Upper lobe of left lung (tissue), 6 donors: Measurements from ENCODE around the gene NCAM2. TPM values are rescaled to one million over a fixed set of nuclear protein-coding genes. Genes with fewer than 3 reads are reported as not detected.
"Not testable (repeated sequence)": the region's sequence is repeated elsewhere in the genome, so short reads cannot be mapped to it uniquely, and the experiment has no call there.

Experiments used
- ATAC-seq, 2 donors: fragments of 200-7000 bp; cut with Tn5 transposase; one replicate each; pipeline ENCODE4 v1.9.1; 2022; ENCODE audit warnings: mild to moderate bottlenecking in 2 of 2, moderate library complexity in 2 of 2; ENCODE audit not compliant: low FRiP score in 2 of 2
- DNase-seq, 2 donors: peaks; one replicate each; pipeline ENCODE4 v3.0.0-alpha.2; 2019 to 2020
- H3K27ac ChIP-seq, 4 donors: fragments of 200-600 bp; sonication (generic); one replicate each; pipeline ENCODE4 v1.5.1; 2016 to 2019
- H3K27me3 ChIP-seq, 4 donors: fragments of 200-600 bp; sonication (generic); one replicate each; pipeline ENCODE4 v1.5.1; 2017 to 2019
- H3K36me3 ChIP-seq, 4 donors: fragments of 200-600 bp; sonication (generic); one replicate each; pipeline ENCODE4 v1.5.1; 2016 to 2019
- H3K4me1 ChIP-seq, 4 donors: fragments of 200-600 bp; sonication (generic); one replicate each; pipeline ENCODE4 v1.5.1; 2018 to 2019
- H3K4me3 ChIP-seq, 4 donors: fragments of 200-600 bp; sonication (generic); one replicate each; pipeline ENCODE4 v1.5.1; 2017 to 2019; ENCODE audit warnings: mild to moderate bottlenecking in 2 of 4, moderate library complexity in 1 of 4
- H3K9me3 ChIP-seq, 4 donors: fragments of 200-600 bp; sonication (generic); one replicate each; pipeline ENCODE4 v1.5.1; 2018 to 2019
- EP300 ChIP-seq, 4 donors: sonication (generic); formaldehyde crosslinking; IDR thresholded peaks; one replicate each; pipeline ENCODE4 v1.5.1; 2017; ENCODE audit warnings: antibody characterized with exemption in 4 of 4, control low read depth in 2 of 4
- POLR2A ChIP-seq, 4 donors: fragments of 450-650 bp; IDR thresholded peaks; one replicate each; pipeline ENCODE4 v1.5.1; 2016 to 2017; ENCODE audit warnings: antibody characterized with exemption in 4 of 4, mild to moderate bottlenecking in 2 of 4
- POLR2AphosphoS5 ChIP-seq, 2 donors: sonication (generic); formaldehyde crosslinking; IDR thresholded peaks; one replicate each; pipeline ENCODE4 v1.5.1; 2017; ENCODE audit warnings: antibody characterized with exemption in 2 of 2
- WGBS, 2 donors: methylation state at CpG; one replicate each; pipeline ENCODE4 v1.1.5; 2017 to 2018; 5-methylcytosine and 5-hydroxymethylcytosine counted together
- total RNA-seq, 6 donors: library from RNA; depleted of rRNA in 4 of 6; stranded (reverse); fragments of >200 nt in 4 of 6; gene quantifications; one replicate each; pipeline versions ENCODE4 v1.1.0 to v1.2.1, GENCODE V29; 2016 to 2021
- TF ChIP-seq, protein P1 (sequence below), 6 experiments: fragments of 450-650 bp in 4 of 6; fragments of 200-600 bp in 2 of 6; sonication (generic) in 2 of 6; IDR thresholded peaks; one replicate each; pipeline ENCODE4 v1.5.1; 2016 to 2019; ENCODE audit warnings: antibody characterized with exemption in 6 of 6
- donor health status: DM: no; HTN: no; CAD: no; lungs with moderate emphysema.
- donor health status: DM: no; HTN: yes; CAD: no; lungs with severe emphysema.

Gene NCAM2
- total RNA-seq, 6 donors from 2014 or later = 2.0 to 8.6 (median 2.9) TPM

DNA sequence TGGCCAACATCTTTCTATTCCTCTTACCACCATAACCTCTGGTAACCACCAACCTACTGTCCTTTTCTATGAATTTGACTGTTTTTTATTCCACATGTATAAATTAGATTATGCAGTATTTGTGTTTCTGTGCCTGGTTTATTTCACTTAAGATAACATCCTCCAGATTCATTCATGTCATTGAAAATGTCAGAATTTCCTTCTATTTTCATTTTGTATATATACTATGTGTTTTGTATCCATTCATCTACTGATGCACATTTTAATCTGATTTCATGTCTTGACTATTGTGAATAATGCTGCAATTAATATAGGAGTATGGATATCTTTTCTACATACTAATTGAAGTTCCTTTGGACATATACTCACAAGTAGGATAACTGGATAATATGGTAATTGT, 403.2 kb downstream of the NCAM2 start:
- H3K9me3 ChIP-seq = peaks cover 0 to 23% (median 14%) of the 10 kb centered on the region in 4 donors
- H3K4me3 ChIP-seq = no peak overlapping the region
- ATAC-seq (no peak), DNase-seq (no peak)
- no peaks in the 10 kb centered on the region for H3K27me3 ChIP-seq
- no peaks in the 10 kb centered on the region for H3K4me1 ChIP-seq
- H3K27ac ChIP-seq = no peak overlapping the region
- TF ChIP-seq, protein P1, sequence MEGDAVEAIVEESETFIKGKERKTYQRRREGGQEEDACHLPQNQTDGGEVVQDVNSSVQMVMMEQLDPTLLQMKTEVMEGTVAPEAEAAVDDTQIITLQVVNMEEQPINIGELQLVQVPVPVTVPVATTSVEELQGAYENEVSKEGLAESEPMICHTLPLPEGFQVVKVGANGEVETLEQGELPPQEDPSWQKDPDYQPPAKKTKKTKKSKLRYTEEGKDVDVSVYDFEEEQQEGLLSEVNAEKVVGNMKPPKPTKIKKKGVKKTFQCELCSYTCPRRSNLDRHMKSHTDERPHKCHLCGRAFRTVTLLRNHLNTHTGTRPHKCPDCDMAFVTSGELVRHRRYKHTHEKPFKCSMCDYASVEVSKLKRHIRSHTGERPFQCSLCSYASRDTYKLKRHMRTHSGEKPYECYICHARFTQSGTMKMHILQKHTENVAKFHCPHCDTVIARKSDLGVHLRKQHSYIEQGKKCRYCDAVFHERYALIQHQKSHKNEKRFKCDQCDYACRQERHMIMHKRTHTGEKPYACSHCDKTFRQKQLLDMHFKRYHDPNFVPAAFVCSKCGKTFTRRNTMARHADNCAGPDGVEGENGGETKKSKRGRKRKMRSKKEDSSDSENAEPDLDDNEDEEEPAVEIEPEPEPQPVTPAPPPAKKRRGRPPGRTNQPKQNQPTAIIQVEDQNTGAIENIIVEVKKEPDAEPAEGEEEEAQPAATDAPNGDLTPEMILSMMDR (IDR thresholded peaks at IDR 0.05) = no peak
- TF ChIP-seq EP300 (IDR thresholded peaks at IDR 0.05) (no peak), POLR2AphosphoS5 (IDR thresholded peaks at IDR 0.05) (no peak), POLR2A (IDR thresholded peaks at IDR 0.05) (no peak)
- no peaks in the 10 kb centered on the region for H3K36me3 ChIP-seq

DNA sequence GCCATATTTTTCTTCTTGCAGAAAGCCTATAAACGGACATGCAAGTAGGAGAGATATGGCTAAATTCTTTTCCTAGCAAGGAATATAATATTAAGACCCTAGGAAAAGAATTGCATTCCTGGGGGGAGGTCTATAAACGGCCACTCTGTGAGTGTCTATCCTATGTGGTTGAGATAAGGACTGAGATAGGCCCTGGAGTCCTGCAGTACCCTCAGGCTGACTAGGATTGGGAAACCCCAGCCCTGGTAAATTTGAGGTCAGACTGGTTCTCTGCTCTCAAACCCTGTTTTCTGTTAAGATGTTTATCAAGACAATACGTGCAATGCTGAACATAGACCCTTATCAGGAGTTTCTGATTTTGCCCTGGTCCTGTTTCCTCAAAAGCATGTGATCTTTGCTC, 404.0 kb downstream of the NCAM2 start:
- not testable (repeated sequence) for ATAC-seq, H3K27me3 ChIP-seq, H3K36me3 ChIP-seq, DNase-seq, H3K4me3 ChIP-seq, H3K4me1 ChIP-seq, H3K27ac ChIP-seq
- 59 to 64% methylated on average over 3 of the region's 3 CpGs for WGBS, 2 donors
- H3K9me3 ChIP-seq = peaks cover 0 to 16% (median 9%) of the 10 kb centered on the region in 4 donors

DNA sequence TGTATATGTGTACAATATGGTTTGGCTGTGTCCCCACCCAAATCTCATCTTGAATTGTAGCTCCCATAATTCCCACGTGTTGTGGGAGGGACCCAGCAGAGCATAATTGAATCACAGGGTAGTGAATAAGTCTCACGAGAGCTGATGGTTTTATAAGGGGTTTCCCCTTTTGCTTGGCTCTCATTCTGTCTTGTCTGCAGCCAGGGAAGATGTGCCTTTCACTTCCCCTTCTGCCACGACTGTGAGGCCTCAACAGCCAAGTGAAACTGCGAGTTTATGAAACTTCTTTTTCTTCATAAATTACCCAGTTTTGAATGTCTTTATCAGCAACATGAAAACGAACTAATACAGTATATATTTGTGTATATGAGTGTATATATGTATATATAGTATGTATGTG, 406.1 kb downstream of the NCAM2 start:
- not testable (repeated sequence) for H3K4me1 ChIP-seq, DNase-seq, H3K27me3 ChIP-seq, H3K27ac ChIP-seq, H3K36me3 ChIP-seq, ATAC-seq, H3K4me3 ChIP-seq
- H3K9me3 ChIP-seq = peaks cover 0 to 14% (median 7%) of the 10 kb centered on the region in 4 donors
- 56 to 69% methylated on average over 5 of the region's 5 CpGs for WGBS, 2 donors

DNA sequence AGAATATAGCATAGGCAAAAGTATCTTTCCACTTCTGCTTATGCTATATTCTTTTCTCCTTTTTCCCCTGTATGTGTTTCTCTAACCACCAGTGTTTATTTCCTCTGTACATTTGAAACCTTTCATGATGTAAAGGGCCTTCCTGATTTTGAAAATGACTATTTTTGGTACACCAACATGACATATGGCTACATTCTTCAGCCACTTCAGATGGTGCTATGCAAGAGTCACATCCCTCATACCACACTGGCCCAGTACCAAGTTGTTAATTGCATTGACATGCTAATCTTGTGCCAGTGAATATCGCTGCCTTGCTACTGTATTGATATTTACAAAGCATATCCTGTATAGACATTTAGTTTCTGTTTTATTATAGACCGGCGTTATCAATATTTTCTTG, 408.7 kb downstream of the NCAM2 start:
- DNase-seq (no peak), ATAC-seq (no peak)
- WGBS, 2 donors = 81 to 83% methylated on average over 3 of the region's 3 CpGs

DNA sequence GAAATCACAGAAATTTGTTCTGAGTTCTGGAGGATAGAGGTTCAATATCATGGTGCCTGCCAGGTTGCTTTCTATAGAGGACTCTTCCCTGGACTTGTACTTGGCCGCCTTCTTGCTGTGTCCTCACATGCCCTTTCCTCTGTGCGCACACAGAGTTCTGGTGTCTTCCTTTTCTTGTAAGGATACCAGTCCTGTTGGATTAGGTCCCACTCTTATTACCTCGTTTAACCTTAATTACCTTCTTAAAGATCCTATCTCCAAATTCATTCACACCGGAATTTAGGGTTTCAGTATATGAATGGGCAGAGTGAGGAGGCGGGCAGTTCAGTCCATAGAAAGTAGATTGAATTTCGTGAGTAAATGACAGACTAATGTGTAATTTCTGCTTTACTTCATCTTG, 413.9 kb downstream of the NCAM2 start:
- H3K36me3 ChIP-seq = no peaks in the 10 kb centered on the region
- DNase-seq = no peak
- TF ChIP-seq, protein P1 (IDR thresholded peaks at IDR 0.05) = no peak
- TF ChIP-seq EP300 (IDR thresholded peaks at IDR 0.05) (no peak), POLR2A (IDR thresholded peaks at IDR 0.05) (no peak)
- H3K27me3 ChIP-seq = no peaks in the 10 kb centered on the region
- H3K9me3 ChIP-seq = no peaks in the 10 kb centered on the region
- no peak overlapping the region for H3K4me3 ChIP-seq
- ATAC-seq = no peak
- no peak overlapping the region for H3K27ac ChIP-seq
- 83 to 84% methylated on average over 6 of the region's 6 CpGs for WGBS, 2 donors
- no peaks in the 10 kb centered on the region for H3K4me1 ChIP-seq

More for the DNA sequence above, 408.7 kb downstream of the NCAM2 start:
- Histone ChIP-seq H3K9me3 (peaks cover 0 to 13% (median 5%) of the 10 kb centered on the region in 4 donors), H3K27ac (no peak overlapping the region), H3K4me3 (no peak overlapping the region), H3K36me3 (no peaks in the 10 kb centered on the region), H3K27me3 (no peaks in the 10 kb centered on the region), H3K4me1 (no peaks in the 10 kb centered on the region)
- TF ChIP-seq, protein P1 (IDR thresholded peaks at IDR 0.05) = no peak
- TF ChIP-seq POLR2A (IDR thresholded peaks at IDR 0.05) (no peak), EP300 (IDR thresholded peaks at IDR 0.05) (no peak), POLR2AphosphoS5 (IDR thresholded peaks at IDR 0.05) (no peak)

DNA sequence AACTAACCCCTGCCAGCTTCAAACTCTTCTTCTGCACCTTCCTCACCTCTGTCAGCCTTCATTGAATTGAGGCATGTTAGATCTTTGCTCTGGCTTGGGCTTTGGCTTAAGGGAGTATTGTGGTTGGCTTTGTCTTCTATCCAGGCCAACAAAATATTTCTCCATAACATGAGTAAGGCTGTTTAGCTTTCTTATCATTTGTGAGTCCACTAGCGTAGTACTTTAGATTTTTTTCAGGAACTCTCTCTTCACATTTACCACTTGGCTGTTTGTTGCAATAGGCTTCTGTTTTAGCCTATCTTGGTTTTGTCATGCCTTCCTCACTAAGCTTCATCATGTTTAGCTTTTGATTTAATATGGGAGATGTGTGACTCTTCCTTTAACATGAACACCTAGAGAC, 417.5 kb downstream of the NCAM2 start:
- Histone ChIP-seq H3K4me1 (no peaks in the 10 kb centered on the region), H3K9me3 (no peaks in the 10 kb centered on the region), H3K27ac (no peak overlapping the region), H3K27me3 (no peaks in the 10 kb centered on the region), H3K36me3 (no peaks in the 10 kb centered on the region), H3K4me3 (no peak overlapping the region)
- 81 to 83% methylated on average over 1 of the region's 1 CpG for WGBS, 2 donors
- TF ChIP-seq POLR2A (IDR thresholded peaks at IDR 0.05) (no peak), EP300 (IDR thresholded peaks at IDR 0.05) (no peak), POLR2AphosphoS5 (IDR thresholded peaks at IDR 0.05) (no peak)
- TF ChIP-seq, protein P1 (IDR thresholded peaks at IDR 0.05) = no peak
- DNase-seq (no peak), ATAC-seq (no peak)
